Activated CD4-positive, alpha-beta T cell treated with anti-CD3 and anti-CD28 coated beads for 24 hours (primary cell): Measurements from ENCODE around the gene RPF1.
"Not testable (repeated sequence)": the region's sequence is repeated elsewhere in the genome, so short reads cannot be mapped to it uniquely, and the experiment has no call there.

ENCODE experiments used
- DNase-seq, 2 donors: peaks; one replicate each; pipeline ENCODE4 v3.0.0-alpha.2; 2020; ENCODE audit warnings: low read depth in 2 of 2

The RPF1 gene

DNA sequence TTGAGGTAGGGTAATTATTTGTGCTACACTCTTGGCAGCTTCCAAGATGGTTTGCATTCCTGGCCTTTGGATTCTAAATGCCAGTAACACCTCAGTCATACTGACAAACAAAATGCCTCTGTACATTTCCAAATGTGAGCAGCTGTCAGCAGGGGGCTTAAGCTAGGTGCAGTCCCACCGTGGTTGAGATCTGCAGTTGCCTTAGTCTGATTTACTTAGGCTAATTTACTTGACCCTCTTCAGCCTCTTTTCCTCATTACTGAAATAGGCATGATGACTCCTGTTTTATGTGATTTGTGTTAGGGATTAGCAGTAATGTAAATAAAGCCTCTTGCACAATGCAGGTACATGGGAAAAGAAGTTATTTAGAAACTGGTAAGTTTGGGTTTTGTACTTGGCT lies 13.7 kb downstream of the RPF1 start:
- DNase-seq = no peak

DNA sequence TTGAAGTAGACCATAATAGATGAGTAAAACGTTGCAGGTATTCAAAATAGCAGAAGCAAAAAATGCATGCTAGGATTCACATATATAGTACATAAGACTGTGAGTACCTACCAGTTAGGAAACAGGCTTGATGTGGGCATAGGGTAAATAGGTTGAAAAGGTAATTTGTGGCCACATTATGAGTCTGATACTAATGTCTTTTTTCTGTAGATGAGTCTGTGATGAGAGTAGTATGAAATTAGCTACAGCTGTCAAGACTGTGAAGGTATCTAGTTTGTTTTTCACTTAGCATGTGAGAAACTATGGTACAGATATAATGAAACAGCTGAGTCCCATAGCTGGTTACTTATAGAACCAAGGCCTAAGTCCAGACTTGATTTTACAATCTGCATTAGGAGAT lies 14.7 kb downstream of the RPF1 start:
- no peak for DNase-seq

- no peak for DNase-seq
Measured at GRCh38 chr1:84496498-84496897, 17.4 kb downstream of the RPF1 start.

DNA sequence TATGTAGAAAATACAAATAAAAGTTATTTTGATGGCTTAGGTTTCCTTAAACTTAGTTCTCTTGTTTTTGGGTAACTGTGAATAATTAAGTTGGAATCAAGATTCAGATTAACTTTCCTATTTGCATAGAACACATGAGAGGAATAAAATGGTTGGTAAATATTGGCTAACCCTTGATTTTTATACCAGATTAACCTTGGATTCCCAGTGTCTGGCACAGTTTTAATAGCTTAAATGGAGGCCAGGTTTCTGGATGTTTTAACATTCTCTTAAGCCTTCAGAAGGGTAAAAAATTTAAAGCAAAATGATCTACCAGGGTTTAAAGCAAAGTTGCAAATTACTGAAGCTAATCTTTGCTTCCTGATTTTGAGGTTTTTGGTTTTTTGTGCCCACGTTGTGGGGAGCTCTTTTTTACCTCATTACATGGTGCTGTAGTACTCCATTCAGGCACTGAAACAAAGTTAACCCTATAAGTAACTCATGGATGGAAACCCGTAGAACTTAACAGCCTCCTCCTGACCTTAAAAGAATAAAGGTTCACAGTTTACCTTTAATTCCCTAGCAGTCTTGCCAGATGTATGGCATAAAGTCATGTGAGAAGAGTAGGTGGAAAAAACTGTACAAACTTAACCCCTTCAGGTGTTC lies 18.7 kb downstream of the RPF1 start:
- no peak for DNase-seq

GRCh38 chr1:84502927-84503326 lies 23.9 kb downstream of the RPF1 start:
- DNase-seq = no peak

GRCh38 chr1:84504580-84505492 lies 25.8 kb downstream of the RPF1 start:
- DNase-seq = no peak

- DNase-seq = no peak
Measured at GRCh38 chr1:84505493-84506001, 26.5 kb downstream of the RPF1 start.

DNA sequence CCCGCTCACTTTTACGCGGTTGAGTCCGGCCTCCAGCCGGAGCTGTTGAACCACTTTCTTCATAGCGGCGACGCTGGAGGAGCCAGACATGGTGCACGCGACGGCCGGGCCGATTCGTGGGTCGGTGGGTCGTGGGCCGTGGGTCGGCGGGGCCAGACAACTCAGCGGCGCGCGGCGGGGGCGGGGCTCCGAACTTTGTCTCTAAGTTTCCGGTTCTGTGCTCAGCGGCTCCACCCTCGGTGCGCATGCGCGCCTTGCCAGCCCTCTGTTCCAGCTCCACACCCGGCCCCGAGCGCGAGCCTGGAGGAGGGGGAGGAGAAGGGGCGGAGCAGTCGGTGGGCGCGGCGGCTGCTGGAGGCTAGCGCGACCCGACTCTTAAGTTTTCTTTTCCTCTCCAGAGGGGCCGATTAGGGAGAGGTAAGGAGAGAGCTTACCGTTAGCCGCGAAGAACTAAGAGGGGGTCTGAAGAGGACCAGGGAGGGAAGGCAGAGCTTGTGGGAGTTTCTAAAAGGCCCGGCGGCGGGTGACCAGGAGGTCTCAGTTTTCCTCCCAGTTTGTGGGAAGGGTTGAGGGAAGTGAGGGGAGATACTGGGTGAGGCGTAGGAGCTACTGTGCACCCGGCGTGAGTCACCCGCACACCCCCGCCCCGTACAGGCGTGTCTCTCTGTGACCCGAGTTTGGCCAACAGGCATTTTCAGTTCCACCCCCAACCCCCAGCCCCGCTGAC lies 27.1 kb downstream of the RPF1 start, which contains the start of the genes GNG5 and SPATA1:
TSS of gene GNG5 (minus strand) at position 580 of the 727 bp plus-strand sequence. CDS start at position 90, 490 bp downstream.
TSS of gene SPATA1 (plus strand) at position 385 of the 727 bp plus-strand sequence. CDS start 9,974 bp downstream, outside the sequence.
- DNase-seq = peak; percentile 96

GRCh38 chr1:84506729-84507453 lies 27.8 kb downstream of the RPF1 start:
- DNase-seq = no peak

GRCh38 chr1:84507887-84508286 lies 28.8 kb downstream of the RPF1 start:
- not testable (repeated sequence) for DNase-seq

DNA sequence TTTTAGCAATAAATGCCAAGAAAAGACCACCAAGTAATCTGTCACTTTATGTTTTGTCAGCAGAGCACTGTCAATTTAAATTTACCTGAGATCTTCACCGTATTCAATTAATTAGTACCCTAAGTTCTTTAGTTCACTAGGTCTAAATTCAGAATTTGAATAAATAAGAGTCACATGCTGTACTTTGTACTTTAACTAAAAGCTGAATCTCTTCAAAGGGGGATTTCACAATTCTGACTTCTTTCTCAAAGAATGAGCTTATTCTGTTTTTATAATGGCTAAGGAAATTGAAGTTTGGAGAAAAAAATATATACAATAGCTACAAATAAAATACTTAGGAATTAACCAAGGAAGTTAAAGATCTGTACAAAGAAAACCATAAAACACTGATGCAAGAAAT lies 29.4 kb downstream of the RPF1 start:
- no peak for DNase-seq

GRCh38 chr1:84509029-84509428 lies 30.0 kb downstream of the RPF1 start:
- no peak for DNase-seq

- no peak for DNase-seq
Measured at GRCh38 chr1:84510165-84510564, 31.1 kb downstream of the RPF1 start.

- no peak for DNase-seq
Measured at GRCh38 chr1:84510668-84511067, 31.6 kb downstream of the RPF1 start.

GRCh38 chr1:84524590-84524989 lies 45.5 kb downstream of the RPF1 start:
- DNase-seq = no peak

DNA sequence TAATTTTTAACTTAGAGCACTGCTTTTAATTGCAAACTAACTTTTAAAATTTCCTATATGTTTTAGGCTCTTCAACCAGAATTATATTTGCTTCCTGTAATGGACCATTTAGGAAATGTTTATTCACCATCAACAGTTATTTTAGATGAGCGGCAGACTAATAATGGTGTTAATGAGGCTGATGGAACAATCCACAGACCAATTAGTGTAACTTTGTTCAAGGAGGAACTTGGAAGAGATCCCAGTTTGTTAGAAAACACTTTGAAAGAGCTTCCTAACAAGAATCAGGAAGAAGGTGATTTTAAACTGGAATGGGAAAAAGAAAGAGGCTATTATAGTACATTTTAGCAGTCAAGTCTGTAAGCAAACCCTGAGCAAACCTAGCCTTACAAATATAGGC lies 46.7 kb downstream of the RPF1 start:
- DNase-seq = no peak

DNA sequence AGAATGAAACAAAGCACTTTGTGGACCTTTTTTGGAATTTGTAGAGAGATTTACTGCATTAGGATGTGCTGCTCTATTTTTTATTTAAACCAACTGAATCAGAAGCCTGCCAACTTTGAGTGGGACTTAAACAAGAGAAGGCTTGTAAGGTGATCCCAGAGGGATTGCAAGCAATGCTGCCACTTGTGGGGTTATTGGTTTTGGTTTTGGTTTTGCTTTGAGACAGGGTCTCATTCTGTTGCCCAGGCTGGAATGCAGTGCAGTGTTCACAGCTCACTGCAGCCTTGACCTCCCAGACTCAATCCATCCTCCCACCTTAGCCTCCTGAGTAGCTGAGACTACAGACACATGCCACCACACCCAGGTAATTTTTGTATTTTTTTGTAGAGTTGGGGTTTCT lies 59.5 kb downstream of the RPF1 start:
- DNase-seq = no peak

- no peak for DNase-seq
Measured at GRCh38 chr1:84539972-84540371, 60.9 kb downstream of the RPF1 start.

DNA sequence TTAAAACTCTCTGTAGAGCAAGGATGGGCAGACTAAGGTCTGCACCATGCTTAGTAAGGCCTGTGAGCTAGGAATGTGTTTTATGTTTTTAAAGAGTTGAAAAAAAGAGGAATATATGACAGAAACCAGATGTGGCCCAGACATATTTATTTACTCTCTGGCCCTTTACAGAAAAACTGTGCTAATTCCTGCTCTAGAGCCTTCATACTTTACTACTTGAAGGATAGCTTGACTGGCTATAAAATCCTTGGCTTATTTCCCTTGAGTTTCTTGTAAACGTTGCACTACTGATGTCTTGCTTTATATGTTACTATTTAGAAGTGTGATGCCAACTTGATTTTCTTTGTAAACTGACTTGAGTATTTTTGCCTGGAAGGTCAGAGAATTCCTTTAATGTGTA lies 61.7 kb downstream of the RPF1 start:
- DNase-seq = no peak

DNA sequence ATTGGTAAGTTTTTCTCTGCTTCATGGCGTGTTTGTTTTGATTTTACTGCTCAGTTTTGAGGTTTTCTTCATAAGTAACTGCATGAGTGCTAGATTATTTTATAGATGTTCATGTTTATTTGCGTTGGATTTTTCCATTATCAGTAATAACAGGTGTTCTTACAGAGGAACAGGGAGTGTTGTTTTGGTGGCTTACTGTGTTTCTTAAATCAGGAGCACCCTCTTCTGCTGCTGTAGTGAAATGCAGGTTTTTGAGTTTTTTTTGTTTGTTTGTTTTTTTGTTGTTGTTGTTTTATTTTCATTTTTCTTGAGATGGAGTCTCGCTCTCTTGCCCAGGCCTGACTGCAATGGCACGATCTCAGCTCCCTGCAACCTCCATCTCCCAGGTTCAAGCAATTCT lies 62.6 kb downstream of the RPF1 start:
- no peak for DNase-seq
